HG03039 (cell line): Measurements from ENCODE around the gene SDK2.
"Not testable (repeated sequence)": the region's sequence is repeated elsewhere in the genome, so short reads cannot be mapped to it uniquely, and the experiment has no call there.

Source experiments
- ATAC-seq: cut with Tn5 transposase; IDR thresholded peaks from one replicate; pipeline ENCODE4 v1.9.1; 2021; ENCODE audit warnings: mild to moderate bottlenecking, moderate library complexity; ENCODE audit not compliant: unreplicated experiment

The SDK2 gene

DNA sequence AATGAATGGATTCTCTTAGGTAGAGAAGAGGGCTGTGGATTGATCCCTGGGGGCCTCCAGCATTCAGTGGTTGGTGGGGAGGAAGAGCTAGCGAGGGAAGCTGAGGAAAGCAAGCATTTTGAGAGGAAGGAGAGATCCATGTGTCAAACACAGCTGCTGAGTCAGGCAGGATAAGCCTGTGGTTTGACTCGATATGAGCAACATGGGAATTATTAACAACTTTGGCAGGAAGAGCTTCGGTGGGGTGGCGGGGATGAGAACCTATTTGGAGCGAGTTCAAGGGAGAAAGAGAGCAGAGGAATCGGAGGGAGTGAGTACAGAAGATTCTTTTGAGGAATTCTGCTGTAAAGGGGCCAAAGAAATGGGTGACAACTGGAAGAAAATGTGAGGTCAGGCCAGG is 273.0 kb downstream of the SDK2 start:
- no peak for ATAC-seq

DNA sequence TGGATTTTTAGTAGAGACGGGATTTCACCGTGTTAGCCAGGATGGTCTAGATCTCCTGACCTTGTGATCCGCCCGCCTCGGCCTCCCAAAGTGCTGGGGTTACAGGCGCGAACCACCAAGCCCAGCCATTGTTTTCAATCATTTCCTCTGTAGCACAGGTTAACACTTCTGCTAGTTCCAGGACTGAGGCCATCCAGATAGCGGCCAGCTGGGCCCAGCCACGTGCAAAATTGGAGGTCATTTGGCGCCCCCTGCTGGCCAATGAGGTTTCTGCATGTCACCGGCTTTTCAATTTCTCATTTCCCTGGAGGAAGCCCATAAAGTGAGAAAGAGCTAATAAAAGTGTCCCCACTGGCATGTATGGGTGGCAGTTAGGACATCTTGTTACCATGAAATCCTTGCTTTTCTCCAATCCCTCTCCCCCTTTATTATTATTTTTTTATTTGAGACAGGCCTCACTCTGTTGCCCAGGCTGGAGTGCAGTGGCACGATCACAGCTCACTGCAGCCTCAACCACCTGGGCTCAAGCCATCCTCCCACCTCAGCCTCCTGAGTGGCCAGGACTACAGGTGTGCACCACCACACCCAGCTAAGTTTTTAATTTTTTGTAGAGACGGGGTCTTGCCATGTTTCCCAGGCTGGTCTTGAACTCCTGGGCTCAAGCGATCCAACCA is 274.3 kb downstream of the SDK2 start:
- ATAC-seq: not testable (repeated sequence)

- no peak for ATAC-seq
Observed at GRCh38 chr17:73369111-73369521, 275.1 kb downstream of the SDK2 start.

DNA sequence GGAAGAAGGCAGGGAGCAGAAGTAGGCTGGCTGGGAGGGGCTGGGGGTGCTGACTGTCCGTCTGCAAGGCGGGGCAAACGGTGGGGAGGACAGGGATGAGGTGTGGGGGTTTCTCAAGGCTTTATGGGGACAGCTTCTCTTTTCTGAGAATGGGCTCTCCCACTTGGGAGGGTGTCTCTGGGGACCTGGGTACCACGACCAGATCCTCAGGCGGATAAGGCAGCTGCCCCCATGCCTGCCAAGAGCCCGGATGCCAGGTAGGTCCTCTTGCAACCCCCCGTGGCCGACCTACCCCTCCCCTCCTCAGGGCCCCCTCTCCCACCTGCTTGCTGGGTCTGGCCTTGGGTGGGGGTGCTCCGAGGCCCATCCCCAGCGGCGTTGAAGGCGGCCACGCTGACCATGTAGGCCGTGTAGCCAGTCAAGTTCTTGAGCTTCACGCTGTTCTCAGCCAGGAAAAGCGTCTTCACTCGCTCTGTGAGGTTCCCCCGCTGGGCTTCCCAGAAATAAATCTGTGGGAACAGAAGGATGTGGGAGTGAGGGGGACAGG is 276.1 kb downstream of the SDK2 start:
- ATAC-seq: no peak

DNA sequence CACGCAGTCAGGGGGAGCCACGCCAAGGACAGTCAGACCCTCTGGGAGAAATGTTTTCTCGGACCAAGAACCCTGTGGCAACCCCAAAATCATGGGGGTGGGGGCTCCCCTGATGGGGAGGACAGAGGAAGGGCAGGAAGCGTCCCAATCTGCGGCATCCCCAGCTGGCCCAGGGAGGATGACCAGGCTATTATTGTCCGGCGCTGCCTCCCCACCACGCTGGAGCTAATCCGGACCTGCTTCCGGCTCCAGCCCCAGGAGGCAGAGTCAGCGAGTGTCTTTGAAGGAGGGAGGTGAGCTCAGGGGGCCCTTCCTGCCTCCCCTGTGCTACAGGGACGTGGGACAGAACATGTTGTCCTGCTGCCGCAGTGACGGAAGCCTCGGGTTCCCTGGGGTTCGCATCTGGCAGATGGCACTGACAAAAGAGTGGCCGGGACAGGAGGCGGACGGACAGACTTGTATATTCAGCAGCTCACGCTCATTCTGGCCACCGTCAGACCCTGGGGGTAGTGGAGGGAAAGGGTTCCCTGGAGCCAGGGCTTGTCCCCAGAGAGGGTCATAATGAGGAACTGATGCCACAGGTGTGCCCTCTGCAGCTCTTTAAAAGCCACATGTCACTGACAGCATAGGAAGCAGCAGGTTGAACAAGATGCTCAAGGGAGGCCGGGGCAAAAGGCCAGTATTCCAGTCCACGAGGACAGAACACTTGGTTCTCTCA is 278.2 kb downstream of the SDK2 start:
- no peak for ATAC-seq

DNA sequence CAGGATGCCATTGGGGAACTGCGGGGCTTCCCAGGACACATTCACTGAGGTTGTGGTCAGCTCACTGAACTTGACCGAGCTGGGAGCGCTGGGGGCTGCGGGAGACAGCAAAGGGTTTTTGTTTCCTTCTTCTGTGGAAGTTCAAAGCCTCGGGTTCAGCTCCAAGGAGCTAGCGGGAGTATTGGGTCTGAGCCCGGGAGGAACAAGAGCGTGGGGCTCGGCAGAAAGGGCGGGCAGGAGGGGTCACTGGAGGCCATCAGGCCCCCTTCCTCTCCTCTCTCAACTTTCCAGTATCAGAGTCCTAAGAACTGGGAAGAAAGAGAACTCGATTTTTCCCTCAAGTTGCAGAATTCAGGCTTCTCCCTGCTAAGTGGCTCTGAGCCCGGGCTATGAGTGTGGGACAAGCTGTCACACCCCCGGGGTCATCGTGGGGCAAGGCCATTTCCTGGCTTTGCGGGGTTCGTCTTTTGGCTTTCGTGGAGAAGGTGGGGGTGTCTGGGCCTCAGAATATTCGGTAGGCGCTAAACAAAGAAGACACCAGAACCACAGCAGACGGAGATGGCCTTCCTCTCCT is 278.9 kb downstream of the SDK2 start:
- ATAC-seq: no peak

GRCh38 chr17:73364155-73364522 is 280.1 kb downstream of the SDK2 start:
- no peak for ATAC-seq

GRCh38 chr17:73363442-73364154 is 280.6 kb downstream of the SDK2 start:
- no peak for ATAC-seq

GRCh38 chr17:73362697-73363096 is 281.5 kb downstream of the SDK2 start:
- ATAC-seq: no peak

DNA sequence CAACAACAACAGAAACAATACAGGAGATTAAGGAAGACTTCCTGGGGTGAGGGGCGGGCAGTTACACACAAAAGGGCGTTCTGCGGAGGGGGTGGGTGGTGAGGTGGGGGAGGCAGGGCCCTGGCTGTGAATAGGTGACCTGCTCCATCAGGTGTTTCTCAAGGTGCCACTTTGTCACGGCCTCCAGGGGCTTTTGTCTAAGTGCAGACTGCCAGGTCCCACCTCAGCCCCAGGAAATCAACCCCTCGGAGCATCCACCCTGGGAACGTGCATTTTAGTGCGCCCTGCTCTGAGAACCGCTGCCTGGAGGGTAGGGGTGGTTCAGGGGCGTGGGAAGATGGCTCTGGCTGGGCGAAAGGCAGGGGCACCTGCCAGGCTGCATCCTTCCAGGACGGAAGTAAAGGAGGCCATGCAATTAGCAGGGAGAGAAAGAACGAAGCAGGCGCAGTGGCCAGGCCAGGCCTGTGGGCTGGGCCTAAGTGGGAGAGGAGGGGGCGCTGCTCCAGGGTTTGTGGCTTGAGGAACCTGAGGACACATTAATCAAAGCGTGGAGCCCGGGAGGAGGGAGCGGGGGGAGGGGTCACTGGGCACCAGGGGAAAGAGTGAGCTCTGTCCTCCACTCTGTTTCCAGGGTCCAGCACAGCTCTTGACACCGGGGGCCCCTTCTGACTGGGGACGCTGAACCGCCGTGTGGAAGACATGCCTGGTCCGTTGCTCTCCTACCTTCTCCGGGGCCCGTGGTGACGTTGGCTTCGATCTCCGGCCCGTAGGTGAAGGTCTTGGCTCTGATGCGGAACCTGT is 283.1 kb downstream of the SDK2 start:
- no peak for ATAC-seq

DNA sequence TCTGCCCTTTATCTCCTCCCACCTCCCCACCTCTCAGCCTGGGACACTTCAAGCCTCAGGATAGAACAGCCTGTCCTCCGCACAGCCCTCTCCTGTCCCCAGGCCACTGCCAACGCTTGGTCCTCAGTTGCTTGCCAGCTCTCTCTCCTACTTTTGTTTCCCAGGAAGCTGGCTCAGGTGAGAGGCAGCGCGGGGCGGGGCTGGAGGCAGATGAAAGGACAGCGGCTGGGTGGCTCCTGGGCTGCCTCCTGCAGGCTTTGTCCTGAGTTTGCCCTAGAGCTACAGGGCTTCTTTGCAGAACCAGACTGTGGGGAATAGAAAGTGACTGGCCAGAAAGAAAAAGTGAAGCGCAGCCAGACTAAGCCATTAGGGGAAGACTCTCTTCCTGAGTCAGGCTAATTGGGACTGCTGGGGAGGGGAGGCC is 284.2 kb downstream of the SDK2 start:
- ATAC-seq: no peak

DNA sequence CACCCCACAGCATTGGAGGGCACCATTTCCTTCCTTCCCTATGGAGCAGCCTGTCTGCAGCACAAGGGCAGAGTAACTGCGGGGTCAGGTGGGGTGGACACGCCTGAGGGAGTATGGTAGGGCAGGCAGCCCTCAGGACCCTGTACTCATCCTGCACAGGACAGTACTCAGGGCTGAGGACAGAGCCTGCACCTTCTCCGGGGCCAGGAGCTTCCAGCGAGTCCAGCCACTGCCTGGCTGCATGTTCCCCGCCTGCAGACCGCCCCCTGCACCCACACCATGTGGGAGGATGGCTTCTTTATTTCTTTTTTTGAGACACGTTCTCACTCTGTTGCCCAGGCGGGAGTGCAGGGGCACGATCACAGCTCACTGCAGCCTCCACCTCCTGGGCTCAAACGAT is 284.9 kb downstream of the SDK2 start:
- ATAC-seq: no peak

DNA sequence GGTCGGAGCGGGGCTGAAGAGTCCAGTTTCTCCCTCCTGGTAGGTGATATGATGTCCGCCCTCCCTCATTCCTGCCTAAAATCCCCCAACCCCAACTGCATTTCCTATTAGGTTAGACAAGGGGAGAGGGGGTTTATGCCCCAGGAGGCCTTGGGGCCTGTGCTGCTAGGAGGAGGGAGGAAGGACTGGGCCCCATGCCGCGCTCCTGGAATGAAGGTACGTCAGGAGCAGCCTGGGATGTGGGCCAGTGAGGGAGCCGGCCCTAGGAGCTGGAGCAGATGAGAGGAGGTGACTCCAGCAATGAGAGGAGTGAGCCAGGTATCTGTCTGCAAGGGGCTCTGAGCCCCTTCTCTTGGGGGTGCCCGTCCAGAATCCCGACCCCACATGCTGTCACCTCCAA is 285.6 kb downstream of the SDK2 start:
- ATAC-seq: no peak

DNA sequence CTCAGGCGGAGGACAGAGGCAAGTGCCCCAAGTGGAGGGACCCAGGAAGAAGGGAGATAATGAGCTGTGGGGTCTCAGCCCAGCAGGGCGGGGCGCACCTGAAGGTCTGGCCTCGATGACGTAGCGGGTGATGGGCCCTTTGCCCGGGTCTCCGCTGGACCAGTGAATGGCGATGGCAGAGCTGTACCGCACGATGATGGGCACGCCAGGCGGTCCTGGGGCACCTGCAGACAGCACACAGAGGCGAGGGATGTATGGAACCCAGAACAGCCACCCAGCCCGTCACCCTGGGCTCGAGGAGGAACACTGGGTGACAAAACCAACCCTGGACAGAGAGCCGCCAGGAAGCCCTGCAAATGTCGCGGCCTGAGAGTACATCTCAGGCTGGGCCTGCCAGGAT is 286.3 kb downstream of the SDK2 start:
- ATAC-seq: no peak

GRCh38 chr17:73357318-73357717 is 286.9 kb downstream of the SDK2 start:
- ATAC-seq: no peak

DNA sequence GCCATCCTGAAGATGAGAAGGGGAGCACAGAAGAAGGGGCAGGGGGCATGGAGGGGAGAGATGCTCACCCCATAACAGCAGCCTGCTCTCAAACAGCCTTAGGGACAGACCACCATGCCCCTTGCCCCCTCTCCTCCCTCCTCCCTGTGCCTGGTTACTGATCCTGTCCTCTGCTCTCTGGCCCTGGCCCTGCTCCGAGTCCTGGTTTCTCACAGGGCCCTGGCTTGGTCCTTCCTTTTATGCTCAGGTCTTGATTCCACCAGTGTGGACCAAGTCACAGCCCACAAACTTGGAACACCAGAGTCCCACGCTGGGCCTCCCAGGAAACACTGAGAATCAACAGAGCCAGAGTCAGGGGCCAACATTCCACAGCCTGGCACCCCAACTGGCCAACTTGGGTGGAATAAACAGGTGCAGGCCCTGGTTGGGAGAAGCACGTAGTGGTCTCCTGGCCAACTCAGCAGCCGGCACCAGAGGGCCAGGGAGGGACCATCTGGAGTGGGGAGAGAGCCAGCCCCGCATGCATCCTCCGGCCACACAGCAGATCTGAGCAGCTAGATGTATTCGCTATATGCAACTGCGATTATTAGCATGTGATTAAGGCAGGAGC is 287.6 kb downstream of the SDK2 start:
- no peak for ATAC-seq

DNA sequence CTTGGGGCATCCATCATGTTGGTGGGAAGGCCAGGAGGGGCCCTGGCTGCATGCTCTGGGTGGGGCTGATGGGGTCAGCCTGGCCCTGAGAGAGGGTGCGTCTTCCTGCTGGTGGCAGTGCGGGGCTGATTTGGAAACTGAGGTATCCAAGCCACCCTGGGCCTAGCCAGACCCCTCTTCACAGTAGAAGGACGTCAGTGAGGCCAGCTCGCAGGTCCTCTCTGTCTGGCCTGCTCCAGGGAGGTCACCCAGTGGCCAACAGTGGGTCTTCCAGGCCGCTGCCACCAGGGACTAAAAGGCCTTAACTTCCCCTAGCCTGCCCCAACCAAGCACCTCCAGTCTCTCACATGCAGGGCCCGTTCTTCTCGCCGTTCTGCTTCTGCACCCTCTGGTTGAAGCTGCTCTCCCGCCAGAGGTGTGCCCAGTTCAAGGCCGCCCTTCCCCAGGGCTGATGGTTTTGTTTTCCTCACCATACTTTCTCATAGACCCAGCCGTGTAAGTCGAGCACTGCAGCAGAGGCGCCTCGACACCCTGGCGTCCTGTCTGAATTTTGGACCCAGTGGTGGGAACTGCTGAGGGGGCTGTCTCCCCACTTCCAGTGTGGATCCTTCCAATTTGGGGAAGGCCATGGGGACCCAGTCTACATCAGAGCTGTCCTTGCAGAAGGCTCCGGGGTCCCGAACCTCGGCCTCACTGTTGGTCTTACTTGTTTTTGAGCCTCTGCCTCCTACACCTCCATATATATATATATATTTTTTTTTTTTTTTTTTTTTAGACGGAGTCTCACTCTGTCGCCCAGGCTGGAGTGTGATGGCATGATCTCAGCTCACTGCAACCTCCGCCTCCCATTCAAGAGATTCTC is 289.6 kb downstream of the SDK2 start:
- no peak for ATAC-seq

DNA sequence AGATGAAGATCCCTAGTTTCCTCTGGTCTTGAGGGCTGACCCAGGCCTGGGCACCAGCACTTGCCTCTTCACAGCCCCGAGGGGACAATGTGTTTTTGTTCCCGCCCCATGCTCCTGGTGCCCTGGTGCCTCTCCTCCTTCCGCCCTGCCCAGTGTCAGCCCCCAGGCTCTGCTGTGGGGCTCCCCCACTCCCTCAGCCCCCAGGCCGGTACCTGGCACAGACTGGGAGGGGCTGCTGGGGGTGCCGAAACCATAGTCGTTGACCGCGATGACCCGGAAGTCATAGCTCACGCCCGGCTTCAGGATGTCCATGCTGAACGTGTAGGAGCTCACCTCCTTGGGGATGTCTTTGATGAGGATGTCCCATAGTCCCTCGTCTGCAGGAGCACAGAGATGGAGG is 292.0 kb downstream of the SDK2 start:
- no peak for ATAC-seq

- ATAC-seq: no peak
Observed at GRCh38 chr17:73351764-73352163, 292.5 kb downstream of the SDK2 start.
